A673 (cell line): ENCODE data around the gene DDI1.

ENCODE experiments used
- CTCF ChIP-seq: fragments of 300-800, 200-600 bp; sonication (generic); conservative IDR thresholded peaks from 2 replicates; pipeline ENCODE4 v1.5.1; 2017; ENCODE audit warnings: low read depth, mild to moderate bottlenecking, antibody characterized with exemption, low read length, moderate library complexity, mixed read lengths
- EZH2 ChIP-seq: fragments of 200-600 bp; sonication (generic); IDR thresholded peaks from 2 replicates; pipeline ENCODE4 v1.6.1; 2017; ENCODE audit warnings: borderline replicate concordance, low read depth, mild to moderate bottlenecking, mixed read lengths, antibody characterized with exemption, low read length; ENCODE audit not compliant: poor library complexity, severe bottlenecking

- TF ChIP-seq CTCF (no peak), EZH2 (no peak)
Observed at GRCh38 chr11:104053743-104054478, 17.5 kb downstream of the DDI1 start.
